Measurements from ENCODE around the gene CLSTN2.

The CLSTN2 gene

GRCh38 chr3:140463355-140463754 is 528.4 kb downstream of the CLSTN2 start:
- ATAC-seq (no peak), DNase-seq (no peak)
- no peaks in the 10 kb centered on the region for H3K9me3 Mint-ChIP-seq
- peaks cover 10% of the 10 kb centered on the region for H3K4me1 Mint-ChIP-seq
- peak overlapping the region in 1 of 2 donors; percentile 7 for H3K27ac Mint-ChIP-seq
- H3K27me3 Mint-ChIP-seq = peaks cover 8% of the 10 kb centered on the region
- no peak overlapping the region for H3K4me3 Mint-ChIP-seq

GRCh38 chr3:140465988-140466387 is 531.0 kb downstream of the CLSTN2 start:
- DNase-seq (no peak), ATAC-seq (no peak)
- peaks cover 10% of the 10 kb centered on the region for H3K4me1 Mint-ChIP-seq
- H3K4me3 Mint-ChIP-seq = no peak overlapping the region
- H3K27me3 Mint-ChIP-seq = peaks cover 17% of the 10 kb centered on the region
- H3K27ac Mint-ChIP-seq = no peak overlapping the region
- H3K9me3 Mint-ChIP-seq = no peaks in the 10 kb centered on the region

- ATAC-seq = no peak
Observed at GRCh38 chr3:140466535-140466934, 531.5 kb downstream of the CLSTN2 start.

GRCh38 chr3:140467104-140467577 is 532.2 kb downstream of the CLSTN2 start:
- no peaks in the 10 kb centered on the region for H3K9me3 Mint-ChIP-seq
- no peak for DNase-seq
- H3K27ac Mint-ChIP-seq = peak overlapping the region in 1 of 2 donors; percentile 92
- no peak overlapping the region for H3K4me3 Mint-ChIP-seq
- ATAC-seq = peak; percentile 40
- H3K4me1 Mint-ChIP-seq = peaks cover 10% of the 10 kb centered on the region
- peaks cover 17% of the 10 kb centered on the region for H3K27me3 Mint-ChIP-seq

More at GRCh38 chr3:140466535-140466934, 531.5 kb downstream of the CLSTN2 start:
- Mint-ChIP-seq H3K9me3 (no peaks in the 10 kb centered on the region), H3K4me1 (peaks cover 10% of the 10 kb centered on the region), H3K27me3 (peaks cover 17% of the 10 kb centered on the region), H3K4me3 (no peak overlapping the region), H3K27ac (peak overlapping the region in 1 of 2 donors; percentile 92)
- DNase-seq = no peak

GRCh38 chr3:140467796-140468315 is 532.9 kb downstream of the CLSTN2 start:
- H3K4me1 Mint-ChIP-seq = peaks cover 10% of the 10 kb centered on the region
- DNase-seq = no peak
- H3K9me3 Mint-ChIP-seq = no peaks in the 10 kb centered on the region
- H3K4me3 Mint-ChIP-seq = no peak overlapping the region
- H3K27ac Mint-ChIP-seq = peak overlapping the region in 1 of 2 donors; percentile 28
- peaks cover 17% of the 10 kb centered on the region for H3K27me3 Mint-ChIP-seq
- no peak for ATAC-seq

- Mint-ChIP-seq H3K4me3 (no peak overlapping the region), H3K27me3 (peaks cover 17% of the 10 kb centered on the region), H3K27ac (no peak overlapping the region), H3K4me1 (peaks cover 10% of the 10 kb centered on the region), H3K9me3 (no peaks in the 10 kb centered on the region)
- no peak for ATAC-seq
- DNase-seq = no peak
Observed at GRCh38 chr3:140468407-140468806, 533.4 kb downstream of the CLSTN2 start.

GRCh38 chr3:140469491-140469890 is 534.5 kb downstream of the CLSTN2 start:
- Mint-ChIP-seq H3K9me3 (no peaks in the 10 kb centered on the region), H3K27me3 (peaks cover 17% of the 10 kb centered on the region), H3K4me3 (no peak overlapping the region), H3K4me1 (peaks cover 10% of the 10 kb centered on the region), H3K27ac (no peak overlapping the region)
- no peak for ATAC-seq
- DNase-seq = no peak

GRCh38 chr3:140470211-140470610 is 535.2 kb downstream of the CLSTN2 start:
- H3K9me3 Mint-ChIP-seq = no peaks in the 10 kb centered on the region
- H3K4me1 Mint-ChIP-seq = peaks cover 10% of the 10 kb centered on the region
- peaks cover 17% of the 10 kb centered on the region for H3K27me3 Mint-ChIP-seq
- ATAC-seq (no peak), DNase-seq (no peak)
- no peak overlapping the region for H3K27ac Mint-ChIP-seq
- H3K4me3 Mint-ChIP-seq = no peak overlapping the region

- Mint-ChIP-seq H3K4me1 (peaks cover 10% of the 10 kb centered on the region), H3K27ac (no peak overlapping the region), H3K9me3 (no peaks in the 10 kb centered on the region), H3K4me3 (no peak overlapping the region), H3K27me3 (peaks cover 17% of the 10 kb centered on the region)
- DNase-seq (no peak), ATAC-seq (no peak)
Observed at GRCh38 chr3:140470962-140471361, 536.0 kb downstream of the CLSTN2 start.

GRCh38 chr3:140472306-140473020 is 537.5 kb downstream of the CLSTN2 start:
- no peak for ATAC-seq
- Mint-ChIP-seq H3K9me3 (no peaks in the 10 kb centered on the region), H3K4me3 (no peak overlapping the region), H3K27ac (no peak overlapping the region), H3K4me1 (peaks cover 4% of the 10 kb centered on the region), H3K27me3 (peaks cover 15% of the 10 kb centered on the region)
- no peak for DNase-seq

GRCh38 chr3:140487566-140487965 is 552.6 kb downstream of the CLSTN2 start:
- peaks cover 4 to 13% of the 10 kb centered on the region in 2 donors for H3K9me3 Mint-ChIP-seq
- DNase-seq (no peak), ATAC-seq (no peak)
- no peak overlapping the region for H3K4me3 Mint-ChIP-seq
- peaks cover 34% of the 10 kb centered on the region for H3K27me3 Mint-ChIP-seq
- H3K4me1 Mint-ChIP-seq = no peaks in the 10 kb centered on the region
- no peak overlapping the region for H3K27ac Mint-ChIP-seq

- DNase-seq = no peak
- H3K4me1 Mint-ChIP-seq = no peaks in the 10 kb centered on the region
- peaks cover 1% of the 10 kb centered on the region for H3K27me3 Mint-ChIP-seq
- H3K27ac Mint-ChIP-seq = no peak overlapping the region
- no peaks in the 10 kb centered on the region for H3K9me3 Mint-ChIP-seq
- ATAC-seq = no peak
- H3K4me3 Mint-ChIP-seq = no peak overlapping the region
Observed at GRCh38 chr3:140493271-140493670, 558.3 kb downstream of the CLSTN2 start.

- no peak for DNase-seq
- Mint-ChIP-seq H3K27me3 (no peaks in the 10 kb centered on the region), H3K9me3 (no peaks in the 10 kb centered on the region), H3K4me3 (no peak overlapping the region), H3K4me1 (no peaks in the 10 kb centered on the region), H3K27ac (no peak overlapping the region)
- no peak for ATAC-seq
Observed at GRCh38 chr3:140494970-140495369, 560.0 kb downstream of the CLSTN2 start.

- no peak for DNase-seq
- no peaks in the 10 kb centered on the region for H3K27me3 Mint-ChIP-seq
- H3K27ac Mint-ChIP-seq = no peak overlapping the region
- no peak for ATAC-seq
- no peak overlapping the region for H3K4me3 Mint-ChIP-seq
- no peaks in the 10 kb centered on the region for H3K9me3 Mint-ChIP-seq
- H3K4me1 Mint-ChIP-seq = no peaks in the 10 kb centered on the region
Observed at GRCh38 chr3:140497331-140497730, 562.3 kb downstream of the CLSTN2 start.

- ATAC-seq = no peak
- H3K4me3 Mint-ChIP-seq = no peak overlapping the region
- no peaks in the 10 kb centered on the region for H3K27me3 Mint-ChIP-seq
- DNase-seq = no peak
- no peaks in the 10 kb centered on the region for H3K9me3 Mint-ChIP-seq
- no peaks in the 10 kb centered on the region for H3K4me1 Mint-ChIP-seq
- H3K27ac Mint-ChIP-seq = no peak overlapping the region
Observed at GRCh38 chr3:140499114-140499757, 564.3 kb downstream of the CLSTN2 start.

GRCh38 chr3:140500473-140500872 is 565.5 kb downstream of the CLSTN2 start:
- Mint-ChIP-seq H3K9me3 (no peaks in the 10 kb centered on the region), H3K27ac (no peak overlapping the region), H3K27me3 (no peaks in the 10 kb centered on the region), H3K4me1 (no peaks in the 10 kb centered on the region), H3K4me3 (no peak overlapping the region)
- DNase-seq = no peak
- no peak for ATAC-seq

Measured in stimulated activated naive CD8-positive, alpha-beta T cell treated with anti-CD3 and anti-CD28 coated beads, Interleukin-15, amount 100 ng/mL, for 72 hours (primary cell).